K562 (cell line): ENCODE data around the gene MKNK2. TPM values are rescaled to one million over a fixed set of nuclear protein-coding genes. Genes with fewer than 3 reads are reported as not detected.

Source experiments
- CREB1 ChIP-seq, 2 experiments: sonication (generic) in 1 of 2; formaldehyde crosslinking in 1 of 2; IDR thresholded peaks; 2 replicates each; pipeline versions ENCODE4 v1.6.1 to v1.8.0; 2012 to 2022; ENCODE audit warnings: inconsistent platforms in 1 of 2, mild to moderate bottlenecking in 1 of 2, missing genetic modification reagents in 1 of 2, moderate library complexity in 1 of 2
- FUS ChIP-seq: fragments of 200-400 bp; formaldehyde crosslinking; optimal IDR thresholded peaks from 2 replicates; pipeline ENCODE3; 2017; ENCODE audit warnings: low read depth, low read length
- HOXB6 ChIP-seq: fragments of 250-450 bp; sonication (Bioruptor Pico); IDR thresholded peaks from 2 replicates; pipeline ENCODE4 v1.5.1; 2022; ENCODE audit warnings: mild to moderate bottlenecking, borderline replicate concordance
- NFYB ChIP-seq: IDR thresholded peaks from 2 replicates; pipeline ENCODE4 v1.6.1; 2011; ENCODE audit warnings: mild to moderate bottlenecking, moderate library complexity; ENCODE audit not compliant: insufficient read length; ENCODE audit errors: extremely low read depth
- NR1H2 ChIP-seq: sonication (generic); formaldehyde crosslinking; IDR thresholded peaks from 2 replicates; pipeline ENCODE4 v1.4.0; 2020; ENCODE audit warnings: mild to moderate bottlenecking, missing genetic modification reagents
- POLR2AphosphoS5 ChIP-seq: IDR thresholded peaks from 2 replicates; pipeline ENCODE4 v1.6.1; 2011; ENCODE audit warnings: mild to moderate bottlenecking, low read depth, low read length, moderate library complexity; ENCODE audit not compliant: control insufficient read depth, insufficient read depth
- PTRF ChIP-seq: fragments of 450-650 bp; IDR thresholded peaks from 2 replicates; pipeline ENCODE4 v1.6.1; 2016; ENCODE audit warnings: mild to moderate bottlenecking, missing genetic modification characterization, missing compliant biosample characterization
- SMAD1 ChIP-seq: fragments of 150-350 bp; IDR thresholded peaks from 2 replicates; pipeline ENCODE4 v1.6.1; 2014; ENCODE audit warnings: low read length, low read depth; ENCODE audit not compliant: partially characterized antibody
- STAT5B ChIP-seq: fragments of 250-450 bp; sonication (Bioruptor Pico); IDR thresholded peaks from 2 replicates; pipeline ENCODE4 v1.8.0; 2021; ENCODE audit warnings: mild to moderate bottlenecking, inconsistent platforms
- ZFP30 ChIP-seq: fragments of 250-450 bp; sonication (Bioruptor Pico); IDR thresholded peaks from 2 replicates; pipeline ENCODE4 v1.8.0; 2022; ENCODE audit warnings: moderate library complexity, mild to moderate bottlenecking, inconsistent platforms, borderline replicate concordance
- ZNF197 ChIP-seq: fragments of 200-800 bp; sonication (Bioruptor generic); IDR thresholded peaks from 2 replicates; pipeline ENCODE4 v1.6.1; 2016; ENCODE audit warnings: low read depth, missing genetic modification characterization, missing compliant biosample characterization
- ZNF324 ChIP-seq: fragments of 250-450 bp; sonication (Bioruptor Pico); IDR thresholded peaks from 2 replicates; pipeline ENCODE4 v1.4.0; 2020; ENCODE audit warnings: mild to moderate bottlenecking
- ZNF785 ChIP-seq: fragments of 250-450 bp; sonication (Bioruptor Pico); IDR thresholded peaks from 2 replicates; pipeline ENCODE4 v1.4.0; 2020; ENCODE audit warnings: mild to moderate bottlenecking
- polyA plus RNA-seq, 8 experiments: library from polyadenylated mRNA; depleted of rRNA in 4 of 8; stranded (reverse) in 5 of 8; unstranded in 3 of 8; fragments of >200 nt; fragmentation: Nextera tagmentation in 2 of 8; fragmentation: Illumina TruSeq in 1 of 8; extraction: Ambion mirVana in 2 of 8; extraction: Trizol in 1 of 8; gene quantifications; 2 replicates each; pipeline versions ENCODE4 v1.2.1 to v1.2.3, GENCODE V29; 2011 to 2014; ENCODE audit warnings: inconsistent platforms in 1 of 8, missing spikeins in 1 of 8
- total RNA-seq, 7 experiments: library from RNA; depleted of rRNA in 6 of 7; stranded (reverse); fragments of >200 nt in 6 of 7; fragmentation: Illumina TruSeq in 2 of 7; extraction: Trizol in 2 of 7; gene quantifications; 2 replicates each; pipeline versions ENCODE4 v1.2.1 to v1.2.3, GENCODE V29; 2011 to 2021; ENCODE audit warnings: low replicate concordance in 1 of 7
- TF ChIP-seq, protein P1 (sequence below): sonication (generic); formaldehyde crosslinking; IDR thresholded peaks from 2 replicates; pipeline ENCODE4 v1.8.0; 2022; ENCODE audit warnings: missing genetic modification reagents, mild to moderate bottlenecking, borderline replicate concordance
- TF ChIP-seq, protein P2 (sequence below): fragments of 250-450 bp; sonication (Bioruptor Pico); IDR thresholded peaks from 2 replicates; pipeline ENCODE4 v1.8.0; 2022; ENCODE audit warnings: inconsistent platforms
- TF ChIP-seq, protein P3 (sequence below): fragments of 250-450 bp; sonication (Bioruptor Pico); IDR thresholded peaks from 2 replicates; pipeline ENCODE4 v1.5.0; 2020; ENCODE audit warnings: mild to moderate bottlenecking
- TF ChIP-seq, protein P4 (sequence below): fragments of 450-650 bp; IDR thresholded peaks from 2 replicates; pipeline ENCODE4 v1.6.1; 2016; ENCODE audit warnings: low read depth, mild to moderate bottlenecking, moderate library complexity
- TF ChIP-seq, protein P5 (sequence below): sonication (generic); formaldehyde crosslinking; IDR thresholded peaks from 2 replicates; pipeline ENCODE4 v1.8.1; 2023; ENCODE audit warnings: mild to moderate bottlenecking, missing genetic modification reagents
- TF ChIP-seq, protein P6 (sequence below): fragments of 450-650 bp; IDR thresholded peaks from 2 replicates; pipeline ENCODE4 v1.6.1; 2016

Gene MKNK2
- total and polyA plus RNA-seq, 9 of the 15 experiments (the other 6 are each of a cell fraction or from before 2014, with no cell fraction given), result 5.1 to 191 (median 51.9) TPM

DNA sequence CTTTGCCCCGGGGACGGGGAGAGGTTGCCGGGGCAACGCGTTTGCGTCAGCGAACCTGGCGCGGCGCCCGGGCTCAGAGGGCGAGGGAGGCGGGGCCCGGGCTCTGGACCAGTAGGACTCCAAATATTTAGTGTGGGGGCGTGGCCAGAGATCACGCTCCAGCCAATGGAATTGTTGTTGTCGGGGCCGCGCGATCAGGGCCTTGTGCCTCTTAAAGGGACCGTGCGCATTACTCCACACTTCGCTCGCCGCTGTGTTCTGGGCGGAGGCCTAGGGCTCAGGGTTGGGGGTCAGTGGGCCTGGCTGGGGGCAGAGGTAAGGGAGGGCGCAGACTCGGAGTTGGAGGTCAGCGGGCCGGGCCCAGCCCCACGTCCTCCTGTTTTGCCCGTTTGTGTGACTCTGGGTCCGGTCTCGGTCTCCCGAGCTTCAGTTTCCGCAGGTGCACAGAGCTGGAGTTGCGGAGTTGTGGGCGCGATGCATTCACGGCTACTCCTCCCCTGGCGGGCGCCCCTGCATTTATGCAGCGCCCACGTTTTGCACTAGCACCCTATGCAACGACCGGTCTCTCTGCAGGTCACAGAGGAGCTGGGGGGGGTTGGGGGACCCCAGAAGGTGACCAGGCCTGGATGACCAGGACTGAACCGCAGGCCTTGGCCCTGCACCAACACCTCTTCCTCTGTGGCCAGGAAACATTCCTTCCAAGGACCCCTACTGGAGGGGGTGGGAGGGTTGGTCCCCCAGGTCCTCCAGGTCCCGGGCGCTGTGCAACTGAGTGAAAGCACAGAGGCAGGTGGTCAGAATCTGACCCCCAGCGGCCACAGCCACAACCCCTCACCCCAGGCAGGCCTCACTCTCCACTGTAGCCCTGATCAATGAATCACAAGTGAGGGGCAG is 10.7 kb upstream of the MKNK2 start (continued):
- TF ChIP-seq, protein P1, sequence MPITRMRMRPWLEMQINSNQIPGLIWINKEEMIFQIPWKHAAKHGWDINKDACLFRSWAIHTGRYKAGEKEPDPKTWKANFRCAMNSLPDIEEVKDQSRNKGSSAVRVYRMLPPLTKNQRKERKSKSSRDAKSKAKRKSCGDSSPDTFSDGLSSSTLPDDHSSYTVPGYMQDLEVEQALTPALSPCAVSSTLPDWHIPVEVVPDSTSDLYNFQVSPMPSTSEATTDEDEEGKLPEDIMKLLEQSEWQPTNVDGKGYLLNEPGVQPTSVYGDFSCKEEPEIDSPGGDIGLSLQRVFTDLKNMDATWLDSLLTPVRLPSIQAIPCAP (CRISPR knock-in tag), result no peak
- TF ChIP-seq, protein P2, sequence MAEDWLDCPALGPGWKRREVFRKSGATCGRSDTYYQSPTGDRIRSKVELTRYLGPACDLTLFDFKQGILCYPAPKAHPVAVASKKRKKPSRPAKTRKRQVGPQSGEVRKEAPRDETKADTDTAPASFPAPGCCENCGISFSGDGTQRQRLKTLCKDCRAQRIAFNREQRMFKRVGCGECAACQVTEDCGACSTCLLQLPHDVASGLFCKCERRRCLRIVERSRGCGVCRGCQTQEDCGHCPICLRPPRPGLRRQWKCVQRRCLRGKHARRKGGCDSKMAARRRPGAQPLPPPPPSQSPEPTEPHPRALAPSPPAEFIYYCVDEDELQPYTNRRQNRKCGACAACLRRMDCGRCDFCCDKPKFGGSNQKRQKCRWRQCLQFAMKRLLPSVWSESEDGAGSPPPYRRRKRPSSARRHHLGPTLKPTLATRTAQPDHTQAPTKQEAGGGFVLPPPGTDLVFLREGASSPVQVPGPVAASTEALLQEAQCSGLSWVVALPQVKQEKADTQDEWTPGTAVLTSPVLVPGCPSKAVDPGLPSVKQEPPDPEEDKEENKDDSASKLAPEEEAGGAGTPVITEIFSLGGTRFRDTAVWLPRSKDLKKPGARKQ (CRISPR knock-in tag), result no peak
- TF ChIP-seq, protein P3, sequence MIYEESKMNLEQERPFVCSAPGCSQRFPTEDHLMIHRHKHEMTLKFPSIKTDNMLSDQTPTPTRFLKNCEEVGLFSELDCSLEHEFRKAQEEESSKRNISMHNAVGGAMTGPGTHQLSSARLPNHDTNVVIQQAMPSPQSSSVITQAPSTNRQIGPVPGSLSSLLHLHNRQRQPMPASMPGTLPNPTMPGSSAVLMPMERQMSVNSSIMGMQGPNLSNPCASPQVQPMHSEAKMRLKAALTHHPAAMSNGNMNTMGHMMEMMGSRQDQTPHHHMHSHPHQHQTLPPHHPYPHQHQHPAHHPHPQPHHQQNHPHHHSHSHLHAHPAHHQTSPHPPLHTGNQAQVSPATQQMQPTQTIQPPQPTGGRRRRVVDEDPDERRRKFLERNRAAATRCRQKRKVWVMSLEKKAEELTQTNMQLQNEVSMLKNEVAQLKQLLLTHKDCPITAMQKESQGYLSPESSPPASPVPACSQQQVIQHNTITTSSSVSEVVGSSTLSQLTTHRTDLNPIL (CRISPR knock-in tag), result peak; percentile 72; the same call in 1 of the 2 replicates
- TF ChIP-seq STAT5B (no peak), ZNF324 (CRISPR knock-in tag) (no peak), NFYB (peak; percentile 18), POLR2AphosphoS5 (peak; percentile 62; the same call in 1 of the 2 replicates), HOXB6 (CRISPR knock-in tag) (no peak), ZNF197 (no peak; the same call in 1 of the 2 replicates), PTRF (tag) (no peak), SMAD1 (no peak), CREB1 (IDR thresholded peaks at IDR 0.05) (no peak; the same call in none of the 2 replicates), CREB1 (CRISPR knock-in tag; IDR thresholded peaks at IDR 0.05) (peak; percentile 74; the same call in 1 of the 2 replicates), ZNF785 (CRISPR knock-in tag) (no peak), ZFP30 (CRISPR knock-in tag) (no peak), NR1H2 (CRISPR knock-in tag) (no peak), FUS (no peak)
- TF ChIP-seq, protein P4, sequence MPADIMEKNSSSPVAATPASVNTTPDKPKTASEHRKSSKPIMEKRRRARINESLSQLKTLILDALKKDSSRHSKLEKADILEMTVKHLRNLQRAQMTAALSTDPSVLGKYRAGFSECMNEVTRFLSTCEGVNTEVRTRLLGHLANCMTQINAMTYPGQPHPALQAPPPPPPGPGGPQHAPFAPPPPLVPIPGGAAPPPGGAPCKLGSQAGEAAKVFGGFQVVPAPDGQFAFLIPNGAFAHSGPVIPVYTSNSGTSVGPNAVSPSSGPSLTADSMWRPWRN, result no peak
- TF ChIP-seq, protein P5, sequence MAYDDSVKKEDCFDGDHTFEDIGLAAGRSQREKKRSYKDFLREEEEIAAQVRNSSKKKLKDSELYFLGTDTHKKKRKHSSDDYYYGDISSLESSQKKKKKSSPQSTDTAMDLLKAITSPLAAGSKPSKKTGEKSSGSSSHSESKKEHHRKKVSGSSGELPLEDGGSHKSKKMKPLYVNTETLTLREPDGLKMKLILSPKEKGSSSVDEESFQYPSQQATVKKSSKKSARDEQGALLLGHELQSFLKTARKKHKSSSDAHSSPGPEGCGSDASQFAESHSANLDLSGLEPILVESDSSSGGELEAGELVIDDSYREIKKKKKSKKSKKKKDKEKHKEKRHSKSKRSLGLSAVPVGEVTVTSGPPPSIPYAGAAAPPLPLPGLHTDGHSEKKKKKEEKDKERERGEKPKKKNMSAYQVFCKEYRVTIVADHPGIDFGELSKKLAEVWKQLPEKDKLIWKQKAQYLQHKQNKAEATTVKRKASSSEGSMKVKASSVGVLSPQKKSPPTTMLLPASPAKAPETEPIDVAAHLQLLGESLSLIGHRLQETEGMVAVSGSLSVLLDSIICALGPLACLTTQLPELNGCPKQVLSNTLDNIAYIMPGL (CRISPR knock-in tag), result no peak
- TF ChIP-seq, protein P6, sequence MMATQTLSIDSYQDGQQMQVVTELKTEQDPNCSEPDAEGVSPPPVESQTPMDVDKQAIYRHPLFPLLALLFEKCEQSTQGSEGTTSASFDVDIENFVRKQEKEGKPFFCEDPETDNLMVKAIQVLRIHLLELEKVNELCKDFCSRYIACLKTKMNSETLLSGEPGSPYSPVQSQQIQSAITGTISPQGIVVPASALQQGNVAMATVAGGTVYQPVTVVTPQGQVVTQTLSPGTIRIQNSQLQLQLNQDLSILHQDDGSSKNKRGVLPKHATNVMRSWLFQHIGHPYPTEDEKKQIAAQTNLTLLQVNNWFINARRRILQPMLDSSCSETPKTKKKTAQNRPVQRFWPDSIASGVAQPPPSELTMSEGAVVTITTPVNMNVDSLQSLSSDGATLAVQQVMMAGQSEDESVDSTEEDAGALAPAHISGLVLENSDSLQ, result no peak
